Uterus (tissue), 2 donors: ENCODE results near the gene ITPR1.

ENCODE experiments used
- CTCF ChIP-seq, 4 experiments: fragments of 200-600 bp in 2 of 4; fragments of 450-650 bp in 2 of 4; sonication (generic) in 2 of 4; IDR thresholded peaks; one replicate each; pipeline ENCODE4 v1.5.1; 2016 to 2019; ENCODE audit warnings: antibody characterized with exemption in 4 of 4, mild to moderate bottlenecking in 2 of 4, moderate library complexity in 1 of 4
- POLR2A ChIP-seq, 2 donors: fragments of 450-650 bp; IDR thresholded peaks; one replicate each; pipeline ENCODE4 v1.6.1; 2016; ENCODE audit warnings: antibody characterized with exemption in 2 of 2, mild to moderate bottlenecking in 1 of 2, moderate library complexity in 1 of 2

- no peak for TF ChIP-seq CTCF (IDR thresholded peaks at IDR 0.05)
- TF ChIP-seq POLR2A (IDR thresholded peaks at IDR 0.05), result no peak
Observed at GRCh38 chr3:4497843-4498324, 4.7 kb downstream of the ITPR1 start.
